OCI-LY1 (cell line): ENCODE results near the gene RPL41.

Experiments used
- CTCF ChIP-seq: fragments of 200-600 bp; sonication (generic), shearing (Covaris generic); IDR thresholded peaks from 2 replicates; pipeline ENCODE4 v1.5.1; 2017; ENCODE audit warnings: mild to moderate bottlenecking, antibody characterized with exemption, low read length, moderate library complexity, mixed read lengths
- EZH2 ChIP-seq: fragments of 200-600 bp; sonication (generic), shearing (Covaris generic); IDR thresholded peaks from 2 replicates; pipeline ENCODE4 v1.8.0; 2017; ENCODE audit warnings: borderline replicate concordance, mixed run types, mild to moderate bottlenecking, antibody characterized with exemption, low read length, moderate library complexity, mixed read lengths

GRCh38 chr12:56107242-56107641, 9.2 kb upstream of the RPL41 start:
- no peak for TF ChIP-seq CTCF
- TF ChIP-seq EZH2: no peak
